Esophagus muscularis mucosa (tissue), 3 donors: ENCODE results near the gene RNASEH1.

ENCODE experiments used
- CTCF ChIP-seq, 3 experiments: fragments of 200-600 bp in 2 of 3; fragments of 450-650 bp in 1 of 3; sonication (generic) in 2 of 3; IDR thresholded peaks; one replicate each; pipeline ENCODE4 v1.5.1; 2017 to 2019; ENCODE audit warnings: antibody characterized with exemption in 3 of 3, mild to moderate bottlenecking in 2 of 3, moderate library complexity in 1 of 3
- POLR2A ChIP-seq: fragments of 450-650 bp; IDR thresholded peaks from one replicate; pipeline ENCODE4 v1.6.1; 2017; ENCODE audit warnings: antibody characterized with exemption, moderate library complexity, mild to moderate bottlenecking, low read depth
- POLR2AphosphoS5 ChIP-seq, 2 donors: sonication (generic); formaldehyde crosslinking; IDR thresholded peaks; one replicate each; pipeline ENCODE4 v1.6.1; 2017; ENCODE audit warnings: antibody characterized with exemption in 2 of 2

DNA sequence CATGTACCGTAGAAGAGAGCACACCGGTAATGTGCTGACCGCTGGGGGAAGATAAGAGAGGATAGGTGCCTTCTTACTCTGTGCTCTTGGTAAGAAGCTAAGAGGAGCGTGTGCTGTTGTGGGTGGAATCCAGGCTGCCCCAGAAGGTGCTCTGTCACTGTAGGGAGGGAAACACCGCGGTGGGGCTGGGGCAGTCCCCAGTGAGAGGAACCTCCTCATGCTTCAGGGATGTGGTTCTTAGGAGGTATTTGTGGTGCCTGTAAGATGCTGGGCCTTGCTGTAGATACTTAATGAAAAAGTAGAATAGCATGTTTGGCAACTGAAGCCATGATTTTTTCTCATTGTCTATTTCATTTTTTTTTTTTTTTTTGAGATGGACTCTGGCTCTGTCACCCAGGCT is 37.9 kb upstream of the RNASEH1 start:
- TF ChIP-seq POLR2A (no peak), CTCF (IDR thresholded peaks at IDR 0.05) (no peak), POLR2AphosphoS5 (IDR thresholded peaks at IDR 0.05) (no peak)
